ENCODE measurements around the gene TRIM2.

DNA sequence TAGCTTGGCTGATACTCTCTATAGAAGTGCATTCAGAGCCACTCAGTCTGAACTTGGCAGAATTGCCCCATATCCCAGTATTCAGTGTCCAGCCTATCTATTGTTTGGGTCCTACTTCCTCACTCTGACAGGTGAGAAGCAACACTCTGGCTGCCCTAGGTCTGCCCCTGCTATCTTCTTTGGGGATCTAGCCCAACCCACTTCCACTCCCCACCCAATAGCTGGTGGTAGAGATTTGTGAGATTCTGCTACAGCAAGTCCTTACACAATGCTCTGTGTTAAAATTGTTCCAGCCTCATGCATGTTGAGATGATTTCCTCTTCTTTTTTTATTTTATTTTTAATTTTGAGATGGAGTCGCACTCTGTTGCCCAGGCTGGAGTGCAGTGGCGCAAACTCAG lies 67.6 kb downstream of the TRIM2 start:
- TF ChIP-seq, protein P1, sequence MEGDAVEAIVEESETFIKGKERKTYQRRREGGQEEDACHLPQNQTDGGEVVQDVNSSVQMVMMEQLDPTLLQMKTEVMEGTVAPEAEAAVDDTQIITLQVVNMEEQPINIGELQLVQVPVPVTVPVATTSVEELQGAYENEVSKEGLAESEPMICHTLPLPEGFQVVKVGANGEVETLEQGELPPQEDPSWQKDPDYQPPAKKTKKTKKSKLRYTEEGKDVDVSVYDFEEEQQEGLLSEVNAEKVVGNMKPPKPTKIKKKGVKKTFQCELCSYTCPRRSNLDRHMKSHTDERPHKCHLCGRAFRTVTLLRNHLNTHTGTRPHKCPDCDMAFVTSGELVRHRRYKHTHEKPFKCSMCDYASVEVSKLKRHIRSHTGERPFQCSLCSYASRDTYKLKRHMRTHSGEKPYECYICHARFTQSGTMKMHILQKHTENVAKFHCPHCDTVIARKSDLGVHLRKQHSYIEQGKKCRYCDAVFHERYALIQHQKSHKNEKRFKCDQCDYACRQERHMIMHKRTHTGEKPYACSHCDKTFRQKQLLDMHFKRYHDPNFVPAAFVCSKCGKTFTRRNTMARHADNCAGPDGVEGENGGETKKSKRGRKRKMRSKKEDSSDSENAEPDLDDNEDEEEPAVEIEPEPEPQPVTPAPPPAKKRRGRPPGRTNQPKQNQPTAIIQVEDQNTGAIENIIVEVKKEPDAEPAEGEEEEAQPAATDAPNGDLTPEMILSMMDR (IDR thresholded peaks at IDR 0.05) = no peak
- no peak for TF ChIP-seq POLR2AphosphoS5 (IDR thresholded peaks at IDR 0.05)
- TF ChIP-seq POLR2A (IDR thresholded peaks at IDR 0.05) = no peak

All from transverse colon (tissue), 4 donors.